SKM-1 treated with dmso at 0.1 percent for 144 hours (cell line): ENCODE data around the gene MRPS11.
"Not testable (repeated sequence)": the region's sequence is repeated elsewhere in the genome, so short reads cannot be mapped to it uniquely, and the experiment has no call there.

Experiments used
- DNase-seq: peaks from one replicate; lab custom pipeline; 2025; ENCODE audit not compliant: unreplicated experiment; lab: John Stamatoyannopoulos, UW

Gene MRPS11

DNA sequence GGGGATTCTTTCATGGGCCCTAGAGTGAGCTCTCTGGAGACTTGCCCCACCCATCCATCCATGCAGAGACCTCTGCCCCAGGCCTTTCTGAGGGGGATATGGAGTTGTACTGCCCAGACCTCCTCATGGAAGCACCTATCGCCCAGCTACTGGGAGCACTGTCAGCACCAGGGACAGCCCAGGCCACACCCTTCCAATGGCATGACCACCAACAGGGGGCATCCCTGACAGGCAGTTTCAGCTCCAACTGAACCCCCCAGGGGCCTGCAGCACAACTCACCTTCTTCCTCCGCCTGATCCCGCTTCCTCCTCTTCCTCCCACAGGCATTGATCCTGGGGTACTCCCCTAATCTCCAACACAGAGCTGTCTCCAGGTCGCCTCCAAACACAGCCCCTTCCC is 21.8 kb downstream of the MRPS11 start:
- DNase-seq = no peak

DNA sequence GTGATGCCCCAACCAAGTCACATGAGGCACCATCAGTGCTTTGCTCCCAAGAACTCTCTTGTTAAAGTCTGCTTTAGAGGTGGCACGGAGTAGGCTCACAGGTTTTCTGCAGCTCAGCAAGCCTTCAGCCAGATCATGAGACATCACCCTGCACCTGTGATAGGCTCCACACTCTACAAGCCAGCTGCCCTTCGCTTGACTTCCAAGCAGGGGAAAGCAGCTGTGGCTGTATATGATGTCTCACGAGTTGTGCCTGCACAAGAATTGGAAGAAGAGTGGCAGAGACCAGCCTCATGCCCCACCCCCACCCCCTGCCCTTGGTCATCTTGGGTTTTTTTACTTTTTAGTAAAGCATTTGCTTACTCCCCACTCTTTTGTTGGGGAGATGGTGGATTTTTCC is 22.5 kb downstream of the MRPS11 start:
- DNase-seq = no peak

DNA sequence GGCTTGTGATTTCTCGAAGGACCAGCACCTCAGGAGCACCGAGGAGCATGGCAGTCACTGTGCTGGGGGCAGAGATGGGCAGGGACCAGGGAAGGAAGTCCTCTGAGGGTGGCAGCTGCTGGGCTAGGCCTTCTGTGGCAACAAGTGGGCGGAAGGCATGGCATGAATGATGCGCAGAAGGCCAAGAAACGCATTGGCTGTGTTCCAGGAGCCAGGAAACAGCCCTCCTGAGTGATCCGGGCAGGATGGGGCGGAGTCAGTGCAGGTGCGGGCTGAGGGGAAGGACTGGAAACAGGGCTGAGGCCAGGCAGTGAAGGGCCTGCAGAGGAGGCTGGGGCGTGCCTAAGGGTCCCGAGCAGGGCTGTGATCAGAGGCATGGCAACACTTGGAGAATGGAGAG is 23.6 kb downstream of the MRPS11 start:
- DNase-seq = no peak

- DNase-seq = no peak
These were observed 26.3 kb downstream of the MRPS11 start for GRCh38 chr15:88493844-88494243.

GRCh38 chr15:88497109-88497765 is 29.7 kb downstream of the MRPS11 start:
- no peak for DNase-seq

GRCh38 chr15:88498996-88499395 is 31.5 kb downstream of the MRPS11 start:
- DNase-seq = no peak

DNA sequence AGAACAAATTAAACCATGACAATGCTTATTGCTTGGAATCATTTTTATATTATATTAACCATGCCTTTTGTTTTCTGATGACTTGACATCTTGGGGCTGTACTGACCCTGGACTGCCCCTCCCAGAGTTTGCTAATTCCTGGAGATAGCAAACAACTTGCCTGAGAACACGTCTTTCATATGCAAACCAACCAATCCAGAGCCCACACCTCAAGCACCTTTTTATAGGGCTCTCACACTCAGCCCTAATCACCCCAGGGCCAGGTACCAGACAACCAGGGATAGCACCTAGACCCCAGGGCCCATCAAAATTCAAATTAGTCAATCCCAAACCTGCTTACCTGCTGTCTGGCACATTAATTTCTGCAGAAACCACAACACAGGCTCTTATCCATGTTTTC is 36.9 kb downstream of the MRPS11 start:
- no peak for DNase-seq

- DNase-seq = no peak
These were observed 38.2 kb downstream of the MRPS11 start for GRCh38 chr15:88505721-88506120.

- no peak for DNase-seq
These were observed 39.1 kb downstream of the MRPS11 start for GRCh38 chr15:88506628-88507027.

GRCh38 chr15:88509321-88509720 is 41.8 kb downstream of the MRPS11 start:
- no peak for DNase-seq

- DNase-seq = no peak
These were observed 42.5 kb downstream of the MRPS11 start for GRCh38 chr15:88509964-88510363.

- no peak for DNase-seq
These were observed 43.7 kb downstream of the MRPS11 start for GRCh38 chr15:88511161-88511560.

- no peak for DNase-seq
These were observed 44.6 kb downstream of the MRPS11 start for GRCh38 chr15:88512078-88512477.

DNA sequence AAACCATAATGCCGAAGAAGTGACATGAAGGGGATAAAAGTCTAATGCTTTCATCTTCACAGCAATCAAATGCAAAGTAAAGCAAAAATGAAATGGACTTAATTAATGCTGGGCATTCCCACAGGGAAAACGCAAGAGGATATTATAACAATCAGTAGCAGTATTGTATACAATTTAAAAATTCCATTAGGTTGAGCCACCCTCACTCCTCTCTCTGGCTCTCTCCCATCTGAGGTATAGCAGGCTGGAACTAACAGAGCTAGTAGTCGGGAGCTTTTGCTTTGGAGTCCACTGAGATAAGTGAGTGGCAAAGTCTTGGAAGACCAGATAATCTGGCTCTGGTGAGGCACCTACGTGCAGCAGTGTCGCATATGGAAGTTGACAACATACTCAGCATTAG is 45.1 kb downstream of the MRPS11 start:
- DNase-seq = no peak

GRCh38 chr15:88513195-88513594 is 45.7 kb downstream of the MRPS11 start:
- DNase-seq = no peak

DNA sequence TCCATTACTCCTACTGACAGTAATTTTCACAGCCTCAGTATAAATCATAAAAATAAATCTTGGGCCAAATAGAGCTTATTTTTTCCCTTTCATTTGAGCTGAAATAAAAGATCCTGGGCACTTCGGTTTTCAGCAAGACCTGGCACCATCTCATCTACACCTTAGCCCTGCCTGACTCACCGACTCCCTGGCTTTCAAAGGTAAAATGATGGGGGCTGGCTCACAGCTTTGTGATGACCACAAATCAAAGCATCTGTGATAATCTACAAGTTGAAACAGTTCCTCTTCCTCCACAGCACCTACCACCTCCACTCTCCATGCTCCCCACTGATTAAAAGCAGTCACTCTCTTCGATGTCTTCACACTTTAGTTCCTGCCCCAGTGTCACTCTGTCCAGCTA is 51.4 kb downstream of the MRPS11 start:
- no peak for DNase-seq

- not testable (repeated sequence) for DNase-seq
These were observed 56.6 kb downstream of the MRPS11 start for GRCh38 chr15:88524094-88524493.

DNA sequence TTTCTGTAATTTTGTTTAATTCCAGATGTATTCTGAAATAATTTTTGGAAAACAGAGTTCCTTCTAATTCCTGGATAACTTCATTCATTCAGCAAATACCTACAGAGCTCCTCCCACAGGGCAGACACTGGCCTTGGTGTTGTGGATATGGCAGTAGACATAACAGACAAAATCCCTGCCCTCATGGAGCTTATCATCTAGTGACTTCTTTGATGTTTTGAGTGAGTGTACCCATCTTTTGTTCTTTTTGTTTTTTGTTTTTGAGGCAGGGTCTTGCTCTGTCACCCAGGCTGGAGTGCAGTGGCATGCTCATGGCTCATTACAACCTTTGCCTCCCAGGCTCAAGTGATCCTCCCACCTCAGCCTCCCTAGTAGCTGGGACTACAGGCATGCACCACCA is 57.9 kb downstream of the MRPS11 start:
- no peak for DNase-seq

DNA sequence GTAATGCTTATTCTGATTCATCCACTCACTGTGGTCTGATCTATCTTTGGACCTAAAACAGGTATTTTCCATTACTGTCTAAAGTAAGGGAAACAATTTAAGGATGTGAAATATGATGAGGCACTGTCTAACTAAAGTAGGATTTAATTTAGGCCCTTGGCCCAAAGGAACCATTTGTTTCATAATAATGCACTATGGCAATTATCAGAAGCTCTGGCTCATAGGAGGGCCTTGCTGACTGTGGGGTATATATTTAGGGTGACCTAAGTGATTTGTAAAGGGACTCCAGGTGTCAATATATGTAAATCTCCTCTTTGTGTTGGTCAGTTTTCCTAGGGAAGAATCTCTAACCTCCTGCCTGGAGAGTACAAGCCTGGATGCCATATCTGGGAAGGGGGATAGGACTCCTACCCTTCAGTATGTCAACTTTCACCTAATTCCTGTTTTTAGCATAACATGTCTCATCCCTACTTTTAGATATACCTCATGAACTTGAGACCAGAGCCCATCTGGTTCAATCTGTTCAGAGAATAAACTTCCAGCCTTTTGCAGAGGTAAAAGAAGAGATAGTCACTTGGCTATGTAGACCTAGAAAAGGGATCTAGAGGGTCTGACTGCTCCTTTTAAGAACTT is 58.9 kb downstream of the MRPS11 start:
- DNase-seq = no peak

GRCh38 chr15:88529021-88529630 is 61.6 kb downstream of the MRPS11 start:
- DNase-seq = no peak
